GM23248 (cell line): ENCODE measurements around the gene NAV3.

ENCODE experiments used
- EZH2 ChIP-seq: fragments of 200-600 bp; sonication (generic); IDR thresholded peaks from 2 replicates; pipeline ENCODE4 v1.6.1; 2018; ENCODE audit warnings: antibody characterized with exemption, mild to moderate bottlenecking; ENCODE audit not compliant: insufficient read depth, poor library complexity, severe bottlenecking
- EZH2phosphoT487 ChIP-seq: fragments of 200-600 bp; sonication (generic); IDR thresholded peaks from 2 replicates; pipeline ENCODE4 v1.6.1; 2018; ENCODE audit warnings: antibody characterized with exemption, moderate library complexity, mild to moderate bottlenecking, low read depth; ENCODE audit not compliant: insufficient read depth

GRCh38 chr12:78028426-78028825 is 197.7 kb downstream of the NAV3 start:
- no peak for TF ChIP-seq EZH2
- TF ChIP-seq EZH2phosphoT487, result no peak
